HG03571 (cell line): ENCODE measurements around the gene TRPV3.
"Not testable (repeated sequence)": the region's sequence is repeated elsewhere in the genome, so short reads cannot be mapped to it uniquely, and the experiment has no call there.

Experiments used
- ATAC-seq: cut with Tn5 transposase; IDR thresholded peaks from one replicate; pipeline ENCODE4 v1.9.1; 2021; ENCODE audit not compliant: unreplicated experiment

TRPV3 gene

GRCh38 chr17:3475812-3476610, 81.6 kb downstream of the TRPV3 start, which contains the start of gene ASPA:
Gene ASPA (plus strand): TSS chr17:3475997. CDS start chr17:3476160, 163 bp downstream.
- no peak for ATAC-seq

- ATAC-seq = no peak
Measured at GRCh38 chr17:3475251-3475685, 82.3 kb downstream of the TRPV3 start.

- no peak for ATAC-seq
Measured at GRCh38 chr17:3474212-3474611, 83.4 kb downstream of the TRPV3 start.

GRCh38 chr17:3472137-3472536, 85.5 kb downstream of the TRPV3 start:
- no peak for ATAC-seq

GRCh38 chr17:3471599-3471998, 86.0 kb downstream of the TRPV3 start, which contains the start of gene SPATA22:
Gene SPATA22 (minus strand): TSS chr17:3471819. CDS start chr17:3469325, 2,494 bp downstream.
- ATAC-seq = no peak

GRCh38 chr17:3469529-3469928, 88.1 kb downstream of the TRPV3 start:
- ATAC-seq = no peak

- ATAC-seq = not testable (repeated sequence)
Measured at GRCh38 chr17:3466355-3466754, 91.3 kb downstream of the TRPV3 start.
